HG02763 (cell line): ENCODE data around the gene KRTAP21-3.

Experiments used
- ATAC-seq: cut with Tn5 transposase; IDR thresholded peaks from one replicate; pipeline ENCODE4 v1.9.1; 2021; ENCODE audit warnings: mild to moderate bottlenecking, moderate library complexity; ENCODE audit not compliant: unreplicated experiment

The KRTAP21-3 gene

GRCh38 chr21:30668776-30669175 lies 49.8 kb downstream of the KRTAP21-3 start:
- ATAC-seq: no peak
